Stimulated activated CD4-positive, alpha-beta T cell treated with anti-CD3 and anti-CD28 coated beads, Interleukin-1b, Interleukin-23, amount 100 ng/mL, for 48 hours (primary cell): ENCODE measurements around the gene NCKIPSD.

ENCODE experiments used
- DNase-seq: peaks from one replicate; pipeline ENCODE4 v3.0.0-alpha.2; 2020

Gene NCKIPSD

DNA sequence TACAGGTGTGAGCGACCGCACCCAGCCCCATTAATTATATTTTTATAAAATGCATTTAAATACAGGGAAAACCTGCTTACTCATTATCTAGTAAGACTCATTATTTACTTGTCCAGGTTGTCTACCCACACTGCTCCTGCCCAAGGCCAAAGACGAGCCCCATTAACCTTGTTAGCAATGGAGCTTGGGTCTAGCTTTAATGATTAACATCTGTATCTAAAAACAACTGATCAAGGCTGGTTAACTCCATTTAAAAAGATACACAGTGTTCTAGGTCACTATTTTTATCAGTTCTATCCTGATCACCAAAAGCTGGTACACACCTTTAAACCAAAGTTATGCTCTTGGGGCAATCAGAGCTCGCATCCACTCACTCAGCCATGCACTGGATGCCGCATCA is 10.4 kb upstream of the NCKIPSD start:
- DNase-seq = no peak

DNA sequence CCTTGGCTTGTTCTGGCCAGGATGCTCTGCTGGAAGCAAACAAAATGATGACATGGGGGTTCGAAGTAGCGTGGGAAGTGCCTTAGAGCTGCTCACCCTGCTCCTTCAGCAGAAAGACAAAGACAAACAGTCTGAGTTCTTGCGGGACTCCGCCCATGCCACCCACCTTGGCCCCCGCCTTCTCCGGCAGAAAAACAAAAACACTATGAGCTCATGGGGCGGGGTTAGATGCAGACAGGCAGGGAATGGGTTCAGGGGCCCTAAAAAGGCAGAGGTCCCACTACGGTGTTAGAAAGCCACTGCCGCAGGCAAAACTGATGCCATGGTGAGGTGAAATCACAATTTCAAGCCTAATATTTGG is 9.7 kb upstream of the NCKIPSD start:
- no peak for DNase-seq

DNA sequence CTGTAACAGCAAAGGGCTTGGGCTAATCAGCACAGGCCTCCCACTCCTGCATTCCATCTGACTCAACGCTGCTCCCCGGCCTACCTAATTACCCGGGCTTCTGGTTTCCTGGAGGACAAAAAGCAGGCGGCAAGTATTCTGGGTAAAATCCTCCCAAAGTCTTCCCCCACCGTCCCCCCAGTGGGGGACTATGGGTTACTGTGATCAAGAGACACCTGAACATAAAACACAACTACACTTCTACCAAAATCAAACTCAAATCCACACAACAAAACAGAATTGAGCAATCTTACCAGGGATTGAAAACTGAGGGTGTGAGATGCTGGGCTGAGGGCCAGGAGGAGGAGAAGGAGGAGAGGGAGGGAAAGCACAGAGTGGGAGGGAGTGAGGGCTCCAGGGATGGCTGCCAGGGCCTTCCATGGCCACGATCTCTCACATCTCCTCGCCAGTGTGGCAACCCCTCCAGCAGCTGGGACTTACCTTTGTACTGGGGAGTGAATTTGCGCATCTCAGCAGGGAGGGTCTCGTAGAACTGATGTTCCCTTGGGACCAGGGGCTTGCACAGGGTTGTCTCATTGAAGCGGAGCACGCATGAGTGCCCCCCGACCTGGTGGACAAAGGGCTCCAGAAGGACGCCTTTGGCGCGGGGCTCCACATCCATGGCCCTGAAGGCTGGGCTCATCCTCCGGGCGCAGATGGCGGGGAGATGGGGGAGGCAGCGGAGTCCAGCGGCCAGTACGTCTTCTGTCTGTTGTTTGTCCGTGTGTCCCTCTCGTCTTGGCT is 9.1 kb upstream of the NCKIPSD start:
- no peak for DNase-seq

DNA sequence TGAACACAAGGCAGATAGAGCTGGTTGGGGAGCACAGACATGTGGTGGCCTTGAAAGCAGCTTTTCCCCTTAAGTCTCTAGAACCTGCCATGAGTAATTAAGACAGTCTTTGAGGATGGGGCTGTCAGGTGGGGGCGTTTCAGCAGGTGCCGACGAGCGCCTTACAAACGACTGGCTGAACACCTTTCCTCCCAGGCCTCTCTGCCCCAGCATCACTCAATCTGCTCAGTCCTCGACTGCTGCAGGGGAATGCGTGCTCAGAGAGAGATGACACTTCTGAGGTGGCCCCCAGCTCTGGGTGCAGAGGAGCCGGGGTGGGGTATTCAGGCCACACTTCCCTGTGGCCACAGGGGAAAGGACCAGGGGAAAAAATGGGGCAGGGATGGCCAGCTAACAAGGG is 8.1 kb upstream of the NCKIPSD start:
- no peak for DNase-seq

DNA sequence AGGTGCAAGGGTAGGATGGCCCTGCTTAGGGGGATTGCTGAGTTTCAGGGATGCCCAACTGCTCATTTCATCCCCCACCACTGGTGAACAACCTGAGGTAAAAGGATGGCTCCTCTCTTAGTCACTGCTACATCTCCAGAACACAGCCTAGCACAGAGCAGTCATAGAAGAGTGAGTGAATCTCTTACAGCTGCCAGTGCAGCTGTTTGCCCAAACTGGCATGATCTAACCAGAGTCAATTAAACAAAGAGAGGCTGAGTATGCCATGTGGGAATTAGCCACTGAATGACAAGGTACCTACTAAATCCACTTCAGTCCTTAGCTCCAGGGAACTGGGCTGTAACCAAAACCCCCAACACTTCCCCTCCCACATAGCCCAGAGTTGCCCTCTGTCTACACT is 6.8 kb upstream of the NCKIPSD start:
- no peak for DNase-seq

DNA sequence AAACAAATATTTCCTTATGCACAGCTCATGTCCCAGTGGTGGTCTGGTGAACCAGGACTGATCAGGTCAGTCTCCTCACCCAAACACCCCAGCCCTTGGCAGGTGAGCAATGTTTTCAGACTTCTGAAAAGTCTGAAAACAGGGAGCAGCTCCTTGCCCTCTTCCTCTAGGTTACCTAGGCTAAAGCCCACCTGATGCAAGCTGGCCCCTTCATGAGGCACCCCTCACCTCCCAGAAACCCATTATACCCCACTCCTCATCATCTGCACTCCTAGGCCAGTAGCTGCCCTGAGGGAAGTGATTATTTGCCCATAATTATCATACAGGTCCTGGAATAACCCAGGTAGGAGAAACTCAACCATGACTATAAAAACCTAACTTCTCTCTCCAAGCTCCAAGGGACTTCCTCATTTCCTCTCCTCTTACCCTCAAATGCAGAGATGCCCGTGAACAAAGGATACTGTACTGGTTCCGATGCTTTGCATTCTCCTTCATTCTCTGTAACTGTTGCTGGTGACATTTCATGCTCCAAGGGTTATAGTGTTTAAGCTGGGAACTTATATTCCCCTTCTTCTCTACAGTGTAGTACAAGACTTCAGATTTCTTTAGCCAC is 5.2 kb upstream of the NCKIPSD start:
- DNase-seq = no peak

- DNase-seq = no peak
Observed at GRCh38 chr3:48689384-48689783, 3.7 kb upstream of the NCKIPSD start.

DNA sequence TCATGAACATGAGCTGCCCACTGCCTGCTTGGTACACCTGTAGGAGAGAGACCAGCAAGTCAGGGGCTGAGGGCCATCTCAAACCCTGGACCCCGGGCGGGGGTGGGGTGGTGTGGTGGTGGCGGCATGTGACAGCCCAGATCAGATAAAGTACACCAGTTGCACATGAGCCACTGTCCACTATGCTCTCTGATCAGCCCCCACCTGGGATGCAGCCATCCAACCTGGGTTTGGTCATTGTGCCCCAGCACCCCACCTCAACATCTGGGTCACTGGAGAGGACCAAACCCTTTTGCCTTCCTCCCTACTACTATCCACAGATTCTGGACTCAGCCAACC is 3.0 kb upstream of the NCKIPSD start:
- no peak for DNase-seq

DNA sequence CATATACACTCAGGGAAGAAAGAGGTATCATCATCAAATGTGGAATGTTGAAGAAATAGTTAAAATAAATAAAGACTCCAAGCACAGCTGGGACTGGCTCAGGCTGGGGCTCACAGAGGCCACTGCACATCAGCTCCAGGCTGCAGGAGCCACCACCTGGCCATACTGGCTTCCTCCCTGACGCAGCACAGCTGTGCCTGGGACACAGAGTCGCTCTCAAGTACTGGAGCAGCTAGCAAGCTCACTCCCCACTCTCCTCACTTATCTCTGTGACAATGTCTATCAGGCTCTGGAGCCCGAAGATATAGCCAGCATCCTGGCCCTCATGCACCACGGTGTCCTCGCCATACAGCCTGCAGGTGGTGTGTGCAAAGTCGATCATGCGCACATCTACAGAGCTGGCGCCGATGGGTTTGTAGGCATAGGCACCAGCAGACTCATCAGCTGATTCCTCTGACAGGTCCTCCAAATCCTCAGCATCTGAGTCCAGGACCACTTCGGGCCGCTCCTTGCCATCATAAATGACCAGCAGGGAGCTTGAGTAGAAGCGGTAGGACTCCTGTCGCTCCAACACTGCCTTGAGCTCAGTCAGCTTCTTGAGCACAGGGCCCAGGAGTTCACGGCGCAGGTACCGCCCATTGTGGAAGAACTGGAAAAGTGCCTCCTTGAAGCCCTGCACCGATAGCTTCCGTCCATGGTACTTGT is 2.5 kb upstream of the NCKIPSD start:
- DNase-seq = no peak

- no peak for DNase-seq
Observed at GRCh38 chr3:48687220-48687678, 1.5 kb upstream of the NCKIPSD start.

- DNase-seq = no peak
Observed at GRCh38 chr3:48686538-48687219, 964 bp upstream of the NCKIPSD start.

DNA sequence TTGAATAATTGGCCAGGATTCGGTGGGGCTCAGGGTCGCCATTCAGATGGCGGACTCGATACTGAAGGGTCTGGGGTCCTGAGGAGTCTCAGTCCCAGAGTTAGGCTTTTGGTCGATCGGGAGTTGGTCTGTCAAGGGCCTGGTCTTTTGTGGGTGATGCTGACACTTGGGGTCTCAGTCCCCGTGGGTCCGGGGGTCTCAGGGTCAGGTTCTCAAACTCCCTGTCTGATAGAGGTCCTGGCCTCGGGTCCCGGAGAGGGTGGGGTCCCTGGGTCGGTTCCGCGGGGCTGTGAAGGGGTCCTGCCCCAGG is 467 bp downstream of the NCKIPSD start:
- no peak for DNase-seq

GRCh38 chr3:48684480-48685143 is 1.1 kb downstream of the NCKIPSD start:
- no peak for DNase-seq

GRCh38 chr3:48684054-48684349 is 1.7 kb downstream of the NCKIPSD start:
- DNase-seq = no peak

- no peak for DNase-seq
Observed at GRCh38 chr3:48682786-48683185, 2.9 kb downstream of the NCKIPSD start.

DNA sequence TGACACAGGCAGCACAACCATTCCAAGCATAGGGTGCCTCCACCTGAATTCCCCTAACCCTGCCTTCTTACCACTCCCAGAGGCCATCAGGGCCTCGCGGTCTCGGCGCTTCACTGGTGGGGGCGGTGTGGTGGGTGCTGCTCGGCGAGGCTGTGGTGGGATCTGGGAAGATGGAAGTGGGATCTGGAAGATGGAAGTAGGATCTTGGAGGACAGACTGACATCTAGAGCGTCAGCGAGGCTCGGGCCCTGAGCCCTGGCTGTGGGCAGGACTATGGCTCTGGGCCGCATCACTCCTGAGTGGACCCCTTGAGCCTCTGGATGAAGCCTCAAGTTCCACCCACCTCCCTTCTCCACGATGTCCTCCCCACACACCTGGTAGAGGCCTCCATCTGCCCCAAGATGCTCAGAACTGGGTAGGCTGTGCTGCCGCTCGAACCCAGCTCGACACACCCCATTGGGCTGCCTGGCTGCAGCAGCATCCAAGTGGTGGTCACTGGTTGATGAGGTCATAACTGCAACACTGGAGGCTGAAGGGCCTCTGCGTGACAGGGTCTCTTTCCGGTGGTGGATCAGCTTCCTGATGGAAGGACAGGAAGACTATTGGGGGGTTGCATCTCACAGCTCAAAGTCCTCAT is 3.6 kb downstream of the NCKIPSD start:
- no peak for DNase-seq

DNA sequence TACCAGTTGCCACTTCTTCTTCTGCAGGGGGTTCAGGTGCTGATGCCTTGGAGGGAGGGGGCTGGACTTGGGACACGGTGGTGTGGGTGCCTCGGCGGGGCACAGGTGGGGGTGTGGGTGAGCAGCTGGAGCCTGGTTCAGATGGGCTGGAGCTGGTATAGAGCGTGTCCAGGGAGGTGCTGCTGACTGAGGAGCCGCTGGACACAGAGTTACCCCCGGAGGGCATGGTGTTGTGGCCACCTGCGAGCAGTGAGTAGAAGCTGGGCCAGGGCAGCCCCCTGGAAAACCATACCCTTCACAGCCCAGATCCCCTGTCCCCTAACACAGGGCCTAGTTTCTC is 4.2 kb downstream of the NCKIPSD start:
- no peak for DNase-seq

DNA sequence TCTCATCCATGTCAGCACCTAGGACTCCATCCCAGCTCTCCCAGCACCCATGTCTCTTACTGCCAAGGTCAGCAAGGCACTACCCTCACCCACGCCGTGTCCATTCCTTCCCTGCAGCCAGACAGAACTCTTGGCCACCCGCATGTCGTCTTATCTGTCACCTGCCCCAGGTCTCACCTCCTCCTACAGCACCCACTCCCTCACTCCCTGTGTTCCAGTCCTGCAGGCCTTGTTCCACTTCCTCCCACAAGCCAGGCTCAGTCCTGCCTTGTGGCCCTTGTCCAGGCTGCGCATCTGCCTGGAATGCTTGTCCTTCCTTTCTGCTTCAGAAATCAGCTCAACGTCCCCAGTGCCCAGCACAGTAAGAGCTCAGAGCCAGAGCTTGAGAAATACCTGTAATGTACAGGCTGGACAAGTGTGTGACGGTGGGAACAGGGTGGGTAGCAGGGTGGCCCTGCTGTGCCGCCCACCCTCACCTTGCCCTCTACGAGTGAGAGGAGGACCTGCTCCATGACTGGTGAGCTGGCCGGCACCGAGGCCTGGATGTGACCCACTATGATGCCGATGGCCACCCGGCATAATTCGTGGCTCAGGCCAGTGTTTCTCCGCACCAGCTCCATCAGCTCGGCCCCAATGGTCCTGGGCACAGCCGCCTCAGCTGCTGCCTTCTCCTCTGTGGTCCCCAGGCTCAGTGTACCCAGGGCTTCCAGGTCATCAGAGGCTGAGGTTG is 4.7 kb downstream of the NCKIPSD start:
- DNase-seq = no peak

- DNase-seq = no peak
Observed at GRCh38 chr3:48679411-48680391, 6.0 kb downstream of the NCKIPSD start.

- DNase-seq = no peak
Observed at GRCh38 chr3:48678566-48679380, 6.9 kb downstream of the NCKIPSD start.
